NCI-H146 treated with DMSO at 0.1 percent for 48 hours (cell line): Measurements from ENCODE around the gene LUZP2.

Source experiments
- DNase-seq: peaks from one replicate; lab custom pipeline; 2025; ENCODE audit not compliant: unreplicated experiment; lab: John Stamatoyannopoulos, UW

Gene LUZP2

GRCh38 chr11:24496736-24497725 is at the start of gene LUZP2:
TSS of gene LUZP2 (plus strand) at chr11:24497053.
- DNase-seq: peak; percentile 3

- DNase-seq: no peak
Observed at GRCh38 chr11:24453129-24453718, 43.6 kb upstream of the LUZP2 start.

GRCh38 chr11:24457985-24458384 is 38.9 kb upstream of the LUZP2 start:
- DNase-seq: no peak

- DNase-seq: no peak
Observed at GRCh38 chr11:24470431-24470830, 26.4 kb upstream of the LUZP2 start.

- no peak for DNase-seq
Observed at GRCh38 chr11:24471084-24471483, 25.8 kb upstream of the LUZP2 start.

- DNase-seq: no peak
Observed at GRCh38 chr11:24478718-24479117, 18.1 kb upstream of the LUZP2 start.

GRCh38 chr11:24489477-24489876 is 7.4 kb upstream of the LUZP2 start:
- no peak for DNase-seq

GRCh38 chr11:24496386-24496735 is 492 bp upstream of the LUZP2 start:
- no peak for DNase-seq

GRCh38 chr11:24497831-24498230 is 978 bp downstream of the LUZP2 start:
- no peak for DNase-seq

- DNase-seq: no peak
Observed at GRCh38 chr11:24502425-24502824, 5.6 kb downstream of the LUZP2 start.

- no peak for DNase-seq
Observed at GRCh38 chr11:24509114-24509513, 12.3 kb downstream of the LUZP2 start.

GRCh38 chr11:24511511-24511910 is 14.7 kb downstream of the LUZP2 start:
- no peak for DNase-seq

- no peak for DNase-seq
Observed at GRCh38 chr11:24513479-24514218, 16.8 kb downstream of the LUZP2 start.

- no peak for DNase-seq
Observed at GRCh38 chr11:24514219-24514594, 17.4 kb downstream of the LUZP2 start.

- DNase-seq: no peak
Observed at GRCh38 chr11:24515632-24516031, 18.8 kb downstream of the LUZP2 start.

- DNase-seq: no peak
Observed at GRCh38 chr11:24516638-24517037, 19.8 kb downstream of the LUZP2 start.

GRCh38 chr11:24521601-24522000 is 24.7 kb downstream of the LUZP2 start:
- no peak for DNase-seq

GRCh38 chr11:24524156-24524555 is 27.3 kb downstream of the LUZP2 start:
- DNase-seq: no peak

GRCh38 chr11:24531528-24531927 is 34.7 kb downstream of the LUZP2 start:
- DNase-seq: no peak

- no peak for DNase-seq
Observed at GRCh38 chr11:24543771-24544170, 46.9 kb downstream of the LUZP2 start.

- no peak for DNase-seq
Observed at GRCh38 chr11:24556693-24557092, 59.8 kb downstream of the LUZP2 start.

- no peak for DNase-seq
Observed at GRCh38 chr11:24559315-24559714, 62.5 kb downstream of the LUZP2 start.
